AG04450 (cell line): ENCODE data around the gene AIDA. TPM values are rescaled to one million over a fixed set of nuclear protein-coding genes. Genes with fewer than 3 reads are reported as not detected.

ENCODE experiments used
- CTCF ChIA-PET: fragments of 300-600, 350-600 bp; formaldehyde crosslinking; extraction: SDS; loops from one replicate; lab custom pipeline; 2022; ENCODE audit warnings: antibody characterized with exemption, inconsistent platforms; lab: Charles Lee
- POLR2A ChIA-PET: fragments of 350-600 bp; formaldehyde crosslinking; extraction: SDS; loops from one replicate; lab custom pipeline; 2021; ENCODE audit warnings: antibody characterized with exemption, inconsistent platforms; lab: Yijun Ruan, JAX
- DNase-seq: peaks from one replicate; pipeline ENCODE4 v3.0.0-alpha.2; 2011; ENCODE audit warnings: low read depth, low spot score
- H3K27ac ChIP-seq: one replicate; pipeline ENCODE4 v1.5.1; 2012; ENCODE audit warnings: low read depth, low read length, control low read depth
- H3K27me3 ChIP-seq: one replicate; pipeline ENCODE4 v1.6.0; 2012; ENCODE audit warnings: low read length; ENCODE audit not compliant: control insufficient read depth, insufficient read depth
- H3K4me3 ChIP-seq: 2 replicates; pipeline ENCODE4 v1.5.1; 2011; ENCODE audit warnings: mild to moderate bottlenecking, low read depth, low read length, control low read depth
- H3K9me3 ChIP-seq: 2 replicates; pipeline ENCODE4 v1.5.1; 2012; ENCODE audit warnings: low read length; ENCODE audit not compliant: control insufficient read depth, insufficient read depth
- polyA plus RNA-seq: library from polyadenylated mRNA; depleted of rRNA; stranded (reverse); fragments of >200 nt; gene quantifications from 2 replicates; pipeline ENCODE4 v1.2.3, GENCODE V29; 2011
- TF ChIP-seq, protein P1 (sequence below): IDR thresholded peaks from 2 replicates; pipeline ENCODE4 v1.5.1; 2011; ENCODE audit warnings: low read depth, low read length, control low read depth, inconsistent platforms

Gene AIDA
- polyA plus RNA-seq, 1 experiment: 112 TPM

DNA sequence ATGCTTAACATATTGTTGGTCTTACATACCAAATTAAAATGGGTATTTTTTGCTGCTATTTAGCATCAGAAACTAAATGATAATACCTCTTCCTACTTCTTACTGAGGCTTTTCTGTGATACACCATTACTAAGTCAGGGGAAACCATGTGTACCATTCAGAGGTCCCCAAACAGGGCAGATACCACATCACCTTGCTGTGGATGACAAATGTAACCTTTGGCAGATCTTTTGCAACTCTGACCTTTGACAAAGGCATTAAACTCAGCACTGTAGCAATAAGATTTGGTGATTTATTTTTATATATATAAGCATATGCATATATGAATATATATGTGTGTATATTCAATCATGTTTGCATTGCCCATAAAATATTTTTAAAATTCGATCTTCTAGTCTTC lies 27.6 kb upstream of the AIDA start:
- ChIA-PET CTCF (interaction anchor here (0.6 to 2.8 kb wide), 9 partner anchors 9 to 390 kb away, joined by 3 to 45 read pairs (median 5); no protein-coding TSS in a partner anchor), POLR2A (no interaction called here)
- H3K9me3 ChIP-seq: no peaks in the 10 kb centered on the region
- H3K4me3 ChIP-seq: no peak overlapping the region
- TF ChIP-seq, protein P1, sequence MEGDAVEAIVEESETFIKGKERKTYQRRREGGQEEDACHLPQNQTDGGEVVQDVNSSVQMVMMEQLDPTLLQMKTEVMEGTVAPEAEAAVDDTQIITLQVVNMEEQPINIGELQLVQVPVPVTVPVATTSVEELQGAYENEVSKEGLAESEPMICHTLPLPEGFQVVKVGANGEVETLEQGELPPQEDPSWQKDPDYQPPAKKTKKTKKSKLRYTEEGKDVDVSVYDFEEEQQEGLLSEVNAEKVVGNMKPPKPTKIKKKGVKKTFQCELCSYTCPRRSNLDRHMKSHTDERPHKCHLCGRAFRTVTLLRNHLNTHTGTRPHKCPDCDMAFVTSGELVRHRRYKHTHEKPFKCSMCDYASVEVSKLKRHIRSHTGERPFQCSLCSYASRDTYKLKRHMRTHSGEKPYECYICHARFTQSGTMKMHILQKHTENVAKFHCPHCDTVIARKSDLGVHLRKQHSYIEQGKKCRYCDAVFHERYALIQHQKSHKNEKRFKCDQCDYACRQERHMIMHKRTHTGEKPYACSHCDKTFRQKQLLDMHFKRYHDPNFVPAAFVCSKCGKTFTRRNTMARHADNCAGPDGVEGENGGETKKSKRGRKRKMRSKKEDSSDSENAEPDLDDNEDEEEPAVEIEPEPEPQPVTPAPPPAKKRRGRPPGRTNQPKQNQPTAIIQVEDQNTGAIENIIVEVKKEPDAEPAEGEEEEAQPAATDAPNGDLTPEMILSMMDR: no peak
- H3K27ac ChIP-seq: no peak overlapping the region
- H3K27me3 ChIP-seq: no peaks in the 10 kb centered on the region
- DNase-seq: no peak

DNA sequence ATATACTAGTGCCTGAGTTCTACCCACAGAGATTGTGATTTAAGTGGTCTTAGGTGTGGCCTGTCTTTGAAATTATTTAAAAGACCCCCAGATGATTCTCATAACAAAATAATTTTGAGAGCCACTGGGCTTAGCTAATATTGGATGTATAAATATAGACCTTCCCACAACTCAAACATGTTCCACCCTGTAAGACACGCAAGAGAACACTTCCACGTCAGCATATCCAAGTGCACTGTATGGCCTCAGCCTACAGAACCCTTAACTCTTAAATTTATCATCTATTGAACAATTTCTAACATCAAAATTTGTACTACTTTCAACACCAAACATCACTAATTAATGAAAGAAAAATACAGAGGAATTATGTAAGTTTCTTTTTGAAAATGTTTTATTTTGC lies 27.2 kb upstream of the AIDA start:
- DNase-seq: no peak
- POLR2A ChIA-PET: interaction anchor here (1.1 kb wide), 1 partner anchor 351 kb away, joined by 3 read pairs; no protein-coding TSS in a partner anchor
- TF ChIP-seq, protein P1: no peak
- no peak overlapping the region for H3K27ac ChIP-seq
- CTCF ChIA-PET: interaction anchor here (0.7 to 2.8 kb wide), 16 partner anchors 8 to 395 kb away, joined by 3 to 45 read pairs (median 5); no protein-coding TSS in a partner anchor
- H3K4me3 ChIP-seq: no peak overlapping the region
- no peaks in the 10 kb centered on the region for H3K9me3 ChIP-seq
- H3K27me3 ChIP-seq: no peaks in the 10 kb centered on the region

DNA sequence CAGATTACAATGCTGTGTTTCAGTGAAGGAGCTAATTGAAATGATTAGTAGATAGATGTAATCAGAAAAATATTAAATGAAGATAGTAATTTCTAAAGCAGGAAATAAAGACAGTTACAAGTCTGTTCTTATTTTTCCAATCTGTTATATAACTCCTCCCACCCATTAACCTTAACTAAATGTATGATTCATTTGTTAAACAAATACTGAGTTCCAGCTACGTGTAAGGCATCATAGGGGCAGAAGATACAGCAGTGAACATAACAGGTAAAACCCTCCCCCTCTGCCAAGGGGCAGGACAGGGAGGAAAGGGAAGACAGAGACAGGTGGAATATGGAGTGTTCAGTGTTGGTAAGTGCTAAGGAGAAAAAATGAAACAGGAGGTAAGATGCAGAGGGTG lies 24.7 kb upstream of the AIDA start, which contains the start of gene FAM177B:
Gene FAM177B, plus strand, starts transcription at position 231 of the 400 bp plus-strand sequence. CDS start 9,344 bp downstream, outside the sequence.
- DNase-seq: no peak
- TF ChIP-seq, protein P1: no peak
- POLR2A ChIA-PET: no interaction called here

DNA sequence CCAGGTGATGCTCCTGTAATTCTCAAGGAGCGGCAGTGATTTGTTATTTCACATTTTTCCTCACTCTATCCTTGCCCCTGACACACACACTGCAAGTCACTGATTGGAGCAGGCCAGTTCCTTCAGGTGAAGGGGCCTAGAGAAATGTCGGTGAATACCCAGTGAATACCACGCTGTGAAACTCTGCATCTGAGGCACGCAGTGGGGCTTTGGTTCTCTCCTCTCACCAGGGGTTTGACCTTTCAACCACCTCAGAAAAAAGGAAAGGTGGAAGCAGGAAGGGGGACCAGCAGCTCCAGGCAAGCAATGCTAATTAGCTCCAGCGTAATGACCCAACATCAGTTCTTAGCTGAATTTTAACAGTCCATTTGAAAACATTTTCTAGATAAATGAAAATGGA lies 24.2 kb upstream of the AIDA start:
- ChIA-PET POLR2A (no interaction called here), CTCF (interaction anchor here (0.6 to 2.5 kb wide), 10 partner anchors 9 to 394 kb away, joined by 3 to 27 read pairs (median 4); no protein-coding TSS in a partner anchor)
- H3K4me3 ChIP-seq: no peak overlapping the region
- no peaks in the 10 kb centered on the region for H3K27me3 ChIP-seq
- DNase-seq: no peak
- no peak overlapping the region for H3K27ac ChIP-seq
- TF ChIP-seq, protein P1: no peak
- H3K9me3 ChIP-seq: no peaks in the 10 kb centered on the region

More for the DNA sequence above, 24.7 kb upstream of the AIDA start, which contains the start of gene FAM177B:
- CTCF ChIA-PET: interaction anchor here (0.6 to 2.5 kb wide), 8 partner anchors 10 to 393 kb away, joined by 3 to 27 read pairs (median 6); no protein-coding TSS in a partner anchor
- Histone ChIP-seq H3K27ac (no peak within 1 kb of the TSS), H3K27me3 (no peaks in the 10 kb centered on the region), H3K9me3 (no peaks in the 10 kb centered on the region), H3K4me3 (no peak within 1 kb of the TSS)

DNA sequence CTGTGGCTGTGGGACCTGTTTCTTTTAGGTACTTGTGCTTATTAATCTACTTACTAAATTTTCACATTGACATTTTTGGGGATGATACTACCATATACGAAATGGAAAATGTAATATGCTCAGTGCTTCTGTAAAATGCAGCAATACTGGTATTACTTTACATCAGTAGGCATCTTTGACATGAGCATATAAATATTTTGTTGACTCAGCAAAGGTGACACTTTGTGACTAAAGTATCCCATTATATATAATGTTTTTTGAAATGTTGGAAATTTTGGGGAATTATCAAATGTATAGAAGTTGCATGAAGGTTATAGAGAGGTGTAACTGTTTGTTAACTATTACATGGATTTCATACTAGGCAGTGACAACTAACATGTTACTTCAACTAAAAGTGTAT lies 22.4 kb upstream of the AIDA start:
- Histone ChIP-seq H3K9me3 (no peaks in the 10 kb centered on the region), H3K27me3 (no peaks in the 10 kb centered on the region), H3K4me3 (no peak overlapping the region), H3K27ac (no peak overlapping the region)
- DNase-seq: no peak
- ChIA-PET POLR2A (no interaction called here), CTCF (interaction anchor here (1.4 kb wide), 1 partner anchor 389 kb away, joined by 5 read pairs; no protein-coding TSS in a partner anchor)
- TF ChIP-seq, protein P1: no peak
